ENCODE results near the gene NTRK2. TPM values are rescaled to one million over a fixed set of nuclear protein-coding genes. Genes with fewer than 3 reads are reported as not detected.
A peak's percentile ranks its signal among the peaks of the same experiment; 100 is the strongest.

Gene NTRK2
- total RNA-seq, 3 donors from 2014 or later = 1.7 to 3.5 (median 2.5) TPM

GRCh38 chr9:84642553-84643141 is 26.9 kb upstream of the NTRK2 start:
- intact Hi-C loops (cut with DNase I, micrococcal nuclease) = no loop called here
- Histone ChIP-seq H3K4me1 (ENCODE audit: low read depth) (no peaks in the 10 kb centered on the region), H3K9me3 (peaks cover 6% of the 10 kb centered on the region), H3K36me3 (ENCODE audit: low read depth) (no peaks in the 10 kb centered on the region), H3K4me3 (no peak overlapping the region)
- no peak for ATAC-seq
- DNase-seq = no peak
- no peak for TF ChIP-seq CTCF (IDR thresholded peaks at IDR 0.05)

- H3K9me3 ChIP-seq = no peaks in the 10 kb centered on the region
- H3K4me1 ChIP-seq (ENCODE audit: low read depth) = no peaks in the 10 kb centered on the region
- ATAC-seq (no peak), DNase-seq (no peak)
- no peaks in the 10 kb centered on the region for H3K36me3 ChIP-seq (ENCODE audit: low read depth)
- TF ChIP-seq CTCF (IDR thresholded peaks at IDR 0.05) = no peak
- intact Hi-C loops (cut with DNase I, micrococcal nuclease) = no loop called here
- no peak overlapping the region for H3K4me3 ChIP-seq
Measured at GRCh38 chr9:84647699-84648098, 21.8 kb upstream of the NTRK2 start.

GRCh38 chr9:84652496-84653120 is 16.9 kb upstream of the NTRK2 start:
- Histone ChIP-seq H3K9me3 (no peaks in the 10 kb centered on the region), H3K36me3 (ENCODE audit: low read depth) (no peaks in the 10 kb centered on the region), H3K4me1 (ENCODE audit: low read depth) (no peaks in the 10 kb centered on the region), H3K4me3 (no peak overlapping the region)
- TF ChIP-seq CTCF (IDR thresholded peaks at IDR 0.05) = no peak
- intact Hi-C loops (cut with DNase I, micrococcal nuclease) = no loop called here
- ATAC-seq (peak; percentile 17), DNase-seq (no peak)

- no peaks in the 10 kb centered on the region for H3K9me3 ChIP-seq
- no peaks in the 10 kb centered on the region for H3K4me1 ChIP-seq (ENCODE audit: low read depth)
- no peak for TF ChIP-seq CTCF (IDR thresholded peaks at IDR 0.05)
- no peak overlapping the region for H3K4me3 ChIP-seq
- H3K36me3 ChIP-seq (ENCODE audit: low read depth) = no peaks in the 10 kb centered on the region
- ATAC-seq (no peak), DNase-seq (no peak)
- intact Hi-C loops (cut with DNase I, micrococcal nuclease) = no loop called here
Measured at GRCh38 chr9:84655447-84655846, 14.1 kb upstream of the NTRK2 start.

- Histone ChIP-seq H3K9me3 (no peaks in the 10 kb centered on the region), H3K4me1 (ENCODE audit: low read depth) (no peaks in the 10 kb centered on the region), H3K4me3 (no peak overlapping the region), H3K36me3 (ENCODE audit: low read depth) (no peaks in the 10 kb centered on the region)
- DNase-seq (no peak), ATAC-seq (no peak)
- TF ChIP-seq CTCF (IDR thresholded peaks at IDR 0.05) = no peak
- intact Hi-C loops (cut with DNase I, micrococcal nuclease) = no loop called here
Measured at GRCh38 chr9:84659313-84659712, 10.2 kb upstream of the NTRK2 start.

Measured in mucosa of descending colon (tissue), 3 donors.